SK-N-SH (cell line): ENCODE measurements around the gene ARHGAP20. TPM values are rescaled to one million over a fixed set of nuclear protein-coding genes. Genes with fewer than 3 reads are reported as not detected.

Source experiments
- CTCF ChIA-PET: fragments of 300-600, 350-600 bp; formaldehyde crosslinking; extraction: SDS; loops from one replicate; lab custom pipeline; 2021; lab: Yijun Ruan, JAX
- POLR2A ChIA-PET: fragments of 350-600 bp; sonication (Branson Sonifier 250); formaldehyde crosslinking; extraction: SDS; loops from one replicate; lab custom pipeline; 2020; ENCODE audit warnings: antibody characterized with exemption, inconsistent platforms; lab: Yijun Ruan, JAX
- DNase-seq: peaks from one replicate; pipeline ENCODE4 v3.0.0; 2012
- H2AFZ ChIP-seq: fragments of 200-600 bp; sonication (generic); 2 replicates; pipeline ENCODE4 v1.8.1; 2016; ENCODE audit warnings: antibody characterized with exemption, mild to moderate bottlenecking, low read depth
- H3F3A ChIP-seq: fragments of 200-600 bp; sonication (generic); replicated peaks from 2 replicates; pipeline ENCODE3; 2016; ENCODE audit warnings: antibody characterized with exemption, mild to moderate bottlenecking; ENCODE audit not compliant: insufficient read depth
- H3K27ac ChIP-seq, 2 experiments: fragments of 200-500 bp in 1 of 2; fragments of 200-600 bp in 1 of 2; sonication (Bioruptor generic) in 1 of 2; sonication (generic), shearing (Covaris generic) in 1 of 2; 2 replicates each; pipeline versions ENCODE4 v1.5.1 to v1.6.1; 2014 to 2016; ENCODE audit warnings: low read depth in 2 of 2, inconsistent platforms in 1 of 2, low read length in 1 of 2, mild to moderate bottlenecking in 1 of 2, mixed read lengths in 1 of 2
- H3K27me3 ChIP-seq: fragments of 200-600 bp; sonication (generic), shearing (Covaris generic); 2 replicates; pipeline ENCODE4 v1.6.1; 2016; ENCODE audit warnings: mixed run types; ENCODE audit not compliant: insufficient read depth
- H3K36me3 ChIP-seq, 2 experiments: fragments of 200-500 bp in 1 of 2; fragments of 200-600 bp in 1 of 2; sonication (Bioruptor generic) in 1 of 2; sonication (generic) in 1 of 2; replicated peaks in 1 of 2; 2 replicates each; pipeline versions ENCODE3 to v1.5.1; 2014 to 2016; ENCODE audit warnings: low read length in 1 of 2, mild to moderate bottlenecking in 1 of 2; ENCODE audit not compliant: insufficient read depth in 2 of 2, control insufficient read depth in 1 of 2
- H3K4me1 ChIP-seq, 2 experiments: fragments of 200-500 bp in 1 of 2; fragments of 200-600 bp in 1 of 2; sonication (Bioruptor generic) in 1 of 2; sonication (generic), shearing (Covaris generic) in 1 of 2; 2 replicates each; pipeline versions ENCODE4 v1.5.1 to v1.6.1; 2014 to 2016; ENCODE audit warnings: low read depth in 1 of 2, low read length in 1 of 2, mixed run types in 1 of 2; ENCODE audit not compliant: insufficient read depth in 2 of 2, control insufficient read depth in 1 of 2
- H3K4me2 ChIP-seq: fragments of 200-600 bp; sonication (generic), shearing (Covaris generic); 2 replicates; pipeline ENCODE4 v1.6.1; 2017; ENCODE audit warnings: mixed run types
- H3K4me3 ChIP-seq, 2 experiments: fragments of 200-500 bp in 1 of 2; fragments of 200-600 bp in 1 of 2; sonication (Bioruptor generic) in 1 of 2; sonication (generic), shearing (Covaris generic) in 1 of 2; 2 replicates each; pipeline versions ENCODE4 v1.5.1 to v1.8.1; 2014 to 2016; ENCODE audit warnings: low read depth in 2 of 2, inconsistent platforms in 1 of 2, low read length in 1 of 2, mild to moderate bottlenecking in 1 of 2, mixed read lengths in 1 of 2, moderate library complexity in 1 of 2
- H3K79me2 ChIP-seq: fragments of 200-600 bp; sonication (generic); 2 replicates; pipeline ENCODE4 v1.8.1; 2017; ENCODE audit warnings: mild to moderate bottlenecking; ENCODE audit not compliant: insufficient read depth
- H3K9ac ChIP-seq: fragments of 200-600 bp; sonication (generic); 2 replicates; pipeline ENCODE4 v1.6.1; 2017; ENCODE audit warnings: mixed run types
- H3K9me2 ChIP-seq: fragments of 200-600 bp; sonication (generic); 2 replicates; pipeline ENCODE4 v1.6.1; 2017; ENCODE audit warnings: mixed run types
- H3K9me3 ChIP-seq: fragments of 200-600 bp; sonication (generic); 2 replicates; pipeline ENCODE4 v1.6.1; 2017; ENCODE audit warnings: mixed run types, mild to moderate bottlenecking, moderate library complexity
- H4K20me1 ChIP-seq: fragments of 200-600 bp; sonication (generic); 2 replicates; pipeline ENCODE4 v1.6.1; 2017; ENCODE audit warnings: mild to moderate bottlenecking, mixed run types; ENCODE audit not compliant: insufficient read depth
- CHD2 ChIP-seq: fragments of 150-350 bp; IDR thresholded peaks from 2 replicates; pipeline ENCODE4 v1.6.1; 2018; ENCODE audit warnings: low read length; ENCODE audit not compliant: partially characterized antibody
- CTCF ChIP-seq: fragments of 200-600 bp; sonication (generic); IDR thresholded peaks from 2 replicates; pipeline ENCODE4 v1.6.1; 2017; ENCODE audit warnings: antibody characterized with exemption, mild to moderate bottlenecking, moderate library complexity
- ELF1 ChIP-seq: IDR thresholded peaks from 2 replicates; pipeline ENCODE4 v1.4.0; 2012
- EZH2phosphoT487 ChIP-seq: fragments of 200-600 bp; sonication (generic); IDR thresholded peaks from 2 replicates; pipeline ENCODE4 v1.6.1; 2017; ENCODE audit warnings: low read depth, mixed run types, mild to moderate bottlenecking, antibody characterized with exemption, moderate library complexity, borderline replicate concordance
- FOSL2 ChIP-seq: IDR thresholded peaks from 2 replicates; pipeline ENCODE4 v1.4.0; 2012; ENCODE audit warnings: low read depth, mild to moderate bottlenecking, moderate library complexity, borderline replicate concordance
- FOXJ3 ChIP-seq: sonication (generic); formaldehyde crosslinking; IDR thresholded peaks from 2 replicates; pipeline ENCODE4 v1.5.1; 2020; ENCODE audit warnings: mild to moderate bottlenecking, missing genetic modification reagents
- GATA2 ChIP-seq: sonication (generic); formaldehyde crosslinking; IDR thresholded peaks from 2 replicates; pipeline ENCODE4 v1.5.0; 2020; ENCODE audit warnings: mild to moderate bottlenecking, missing genetic modification reagents
- NFIC ChIP-seq: IDR thresholded peaks from 2 replicates; pipeline ENCODE4 v1.4.0; 2012; ENCODE audit warnings: borderline replicate concordance
- NRF1 ChIP-seq: IDR thresholded peaks from 2 replicates; pipeline ENCODE4 v1.6.1; 2012; ENCODE audit warnings: low read depth, mild to moderate bottlenecking, low read length
- PBX3 ChIP-seq: IDR thresholded peaks from 2 replicates; pipeline ENCODE4; 2012
- POLR2AphosphoS5 ChIP-seq: IDR thresholded peaks from 2 replicates; pipeline ENCODE4 v1.6.1; 2012; ENCODE audit warnings: low read depth, low read length
- SMC3 ChIP-seq: IDR thresholded peaks from 2 replicates; pipeline ENCODE4 v1.6.1; 2012; ENCODE audit warnings: low read depth, low read length, improper control_type of control experiment
- TAF1 ChIP-seq: IDR thresholded peaks from 2 replicates; pipeline ENCODE4 v1.6.1; 2012; ENCODE audit warnings: low read depth, mild to moderate bottlenecking, low read length, moderate library complexity, borderline replicate concordance
- USF1 ChIP-seq: IDR thresholded peaks from 2 replicates; pipeline ENCODE4 v1.4.0; 2012; ENCODE audit warnings: low read depth, borderline replicate concordance
- YY1 ChIP-seq: IDR thresholded peaks from 2 replicates; pipeline ENCODE4 v1.4.0; 2012; ENCODE audit warnings: low read depth, mild to moderate bottlenecking
- polyA plus RNA-seq, 3 experiments: library from polyadenylated mRNA; depleted of rRNA; stranded (reverse); fragments of >200 nt; gene quantifications; 2 replicates each; pipeline ENCODE4 v1.2.3, GENCODE V29; 2012
- TF ChIP-seq, protein P1 (sequence below): IDR thresholded peaks from 2 replicates; pipeline ENCODE4 v1.6.1; 2012; ENCODE audit warnings: mild to moderate bottlenecking, low read depth, low read length, moderate library complexity

ARHGAP20 gene
- polyA plus RNA-seq, 1 of the 3 experiments (the other 2 are of a cell fraction) = 0.76 TPM

- Histone ChIP-seq H3K9me3 (no peaks in the 10 kb centered on the region), H3K36me3 (no peaks in the 10 kb centered on the region), H4K20me1 (no peaks in the 10 kb centered on the region), H3K9me2 (no peaks in the 10 kb centered on the region), H3K9ac (no peak overlapping the region), H3K27me3 (no peaks in the 10 kb centered on the region), H2AFZ (no peak overlapping the region), H3K27ac (no peak overlapping the region), H3K4me2 (no peak overlapping the region), H3F3A (no peaks in the 10 kb centered on the region), H3K4me1 (no peaks in the 10 kb centered on the region), H3K79me2 (no peaks in the 10 kb centered on the region), H3K4me3 (no peak overlapping the region)
- ChIA-PET CTCF (no interaction called here), POLR2A (no interaction called here)
- no peak for DNase-seq
- no peak for TF ChIP-seq SMC3
- TF ChIP-seq USF1 = no peak
- TF ChIP-seq CTCF = no peak
- TF ChIP-seq FOXJ3 (CRISPR knock-in tag) = no peak
- no peak for TF ChIP-seq YY1
- TF ChIP-seq POLR2AphosphoS5 = no peak
- no peak for TF ChIP-seq ELF1
- no peak for TF ChIP-seq PBX3
- no peak for TF ChIP-seq GATA2
- no peak for TF ChIP-seq TAF1
- TF ChIP-seq NRF1 = no peak
- no peak for TF ChIP-seq NFIC
- no peak for TF ChIP-seq CHD2
- TF ChIP-seq, protein P1, sequence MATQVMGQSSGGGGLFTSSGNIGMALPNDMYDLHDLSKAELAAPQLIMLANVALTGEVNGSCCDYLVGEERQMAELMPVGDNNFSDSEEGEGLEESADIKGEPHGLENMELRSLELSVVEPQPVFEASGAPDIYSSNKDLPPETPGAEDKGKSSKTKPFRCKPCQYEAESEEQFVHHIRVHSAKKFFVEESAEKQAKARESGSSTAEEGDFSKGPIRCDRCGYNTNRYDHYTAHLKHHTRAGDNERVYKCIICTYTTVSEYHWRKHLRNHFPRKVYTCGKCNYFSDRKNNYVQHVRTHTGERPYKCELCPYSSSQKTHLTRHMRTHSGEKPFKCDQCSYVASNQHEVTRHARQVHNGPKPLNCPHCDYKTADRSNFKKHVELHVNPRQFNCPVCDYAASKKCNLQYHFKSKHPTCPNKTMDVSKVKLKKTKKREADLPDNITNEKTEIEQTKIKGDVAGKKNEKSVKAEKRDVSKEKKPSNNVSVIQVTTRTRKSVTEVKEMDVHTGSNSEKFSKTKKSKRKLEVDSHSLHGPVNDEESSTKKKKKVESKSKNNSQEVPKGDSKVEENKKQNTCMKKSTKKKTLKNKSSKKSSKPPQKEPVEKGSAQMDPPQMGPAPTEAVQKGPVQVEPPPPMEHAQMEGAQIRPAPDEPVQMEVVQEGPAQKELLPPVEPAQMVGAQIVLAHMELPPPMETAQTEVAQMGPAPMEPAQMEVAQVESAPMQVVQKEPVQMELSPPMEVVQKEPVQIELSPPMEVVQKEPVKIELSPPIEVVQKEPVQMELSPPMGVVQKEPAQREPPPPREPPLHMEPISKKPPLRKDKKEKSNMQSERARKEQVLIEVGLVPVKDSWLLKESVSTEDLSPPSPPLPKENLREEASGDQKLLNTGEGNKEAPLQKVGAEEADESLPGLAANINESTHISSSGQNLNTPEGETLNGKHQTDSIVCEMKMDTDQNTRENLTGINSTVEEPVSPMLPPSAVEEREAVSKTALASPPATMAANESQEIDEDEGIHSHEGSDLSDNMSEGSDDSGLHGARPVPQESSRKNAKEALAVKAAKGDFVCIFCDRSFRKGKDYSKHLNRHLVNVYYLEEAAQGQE = no peak
- no peak for TF ChIP-seq EZH2phosphoT487
- no peak for TF ChIP-seq FOSL2
Observed at GRCh38 chr11:110634370-110634769, 77.9 kb downstream of the ARHGAP20 start.
